22Rv1 (cell line): ENCODE measurements around the gene MYLK3.

ENCODE experiments used
- H3K27ac ChIP-seq: fragments of 450-650 bp; 2 replicates; pipeline ENCODE4 v1.5.1; 2017
- CTCF ChIP-seq: fragments of 450-650 bp; IDR thresholded peaks from 2 replicates; pipeline ENCODE4 v1.5.1; 2017; ENCODE audit warnings: mild to moderate bottlenecking
- ZFX ChIP-seq: fragments of 450-650 bp; IDR thresholded peaks from 2 replicates; pipeline ENCODE4 v1.6.1; 2017; ENCODE audit warnings: antibody characterized with exemption, borderline replicate concordance

The MYLK3 gene

GRCh38 chr16:46747777-46748651, at the start of gene MYLK3:
Gene MYLK3, minus strand, starts transcription at chr16:46748344. Its CDS starts 151 bp downstream, at chr16:46748193.
- H3K27ac ChIP-seq: no peak within 1 kb of the TSS

GRCh38 chr16:46797501-46797900, 49.4 kb upstream of the MYLK3 start:
- H3K27ac ChIP-seq: no peak overlapping the region
- no peak for TF ChIP-seq ZFX
- TF ChIP-seq CTCF: no peak

More at GRCh38 chr16:46747777-46748651, at the start of gene MYLK3:
- TF ChIP-seq ZFX (no peak), CTCF (no peak)

GRCh38 chr16:46796764-46797269, 48.7 kb upstream of the MYLK3 start:
- no peak overlapping the region for H3K27ac ChIP-seq

GRCh38 chr16:46793841-46794240, 45.7 kb upstream of the MYLK3 start:
- H3K27ac ChIP-seq: no peak overlapping the region
- TF ChIP-seq ZFX (no peak), CTCF (no peak)

More at GRCh38 chr16:46796764-46797269, 48.7 kb upstream of the MYLK3 start:
- no peak for TF ChIP-seq CTCF
- TF ChIP-seq ZFX: no peak

GRCh38 chr16:46790599-46791270, 42.6 kb upstream of the MYLK3 start:
- H3K27ac ChIP-seq: peak overlapping the region; percentile 80; the same call in 1 of the 2 replicates
- TF ChIP-seq ZFX (no peak), CTCF (no peak)

GRCh38 chr16:46789499-46790414, 41.6 kb upstream of the MYLK3 start:
- H3K27ac ChIP-seq: peak overlapping the region; percentile 80

More at GRCh38 chr16:46789499-46790414, 41.6 kb upstream of the MYLK3 start:
- TF ChIP-seq CTCF: no peak
- TF ChIP-seq ZFX: no peak
